HG02642 (cell line): ENCODE measurements around the gene FCHSD2.
"Not testable (repeated sequence)": the region's sequence is repeated elsewhere in the genome, so short reads cannot be mapped to it uniquely, and the experiment has no call there.

ENCODE experiments used
- ATAC-seq: cut with Tn5 transposase; IDR thresholded peaks from one replicate; pipeline ENCODE4 v1.9.1; 2021; ENCODE audit warnings: mild to moderate bottlenecking; ENCODE audit not compliant: unreplicated experiment, poor library complexity

The FCHSD2 gene

GRCh38 chr11:72981080-72981479 is 161.0 kb downstream of the FCHSD2 start:
- no peak for ATAC-seq

GRCh38 chr11:72977782-72978181 is 164.3 kb downstream of the FCHSD2 start:
- not testable (repeated sequence) for ATAC-seq

GRCh38 chr11:72976522-72976892 is 165.6 kb downstream of the FCHSD2 start:
- ATAC-seq = not testable (repeated sequence)

GRCh38 chr11:72975778-72976521 is 166.2 kb downstream of the FCHSD2 start:
- ATAC-seq = no peak

GRCh38 chr11:72974487-72975205 is 167.5 kb downstream of the FCHSD2 start:
- no peak for ATAC-seq

- ATAC-seq = no peak
These were observed 169.5 kb downstream of the FCHSD2 start for GRCh38 chr11:72972496-72973128.

GRCh38 chr11:72971192-72971967 is 170.7 kb downstream of the FCHSD2 start:
- no peak for ATAC-seq

GRCh38 chr11:72970557-72971118 is 171.5 kb downstream of the FCHSD2 start:
- ATAC-seq = no peak

- peak; percentile 65 for ATAC-seq
These were observed 172.2 kb downstream of the FCHSD2 start for GRCh38 chr11:72969894-72970335.

GRCh38 chr11:72968390-72968789 is 173.7 kb downstream of the FCHSD2 start:
- ATAC-seq = no peak

GRCh38 chr11:72965672-72966071 is 176.4 kb downstream of the FCHSD2 start:
- no peak for ATAC-seq

- no peak for ATAC-seq
These were observed 179.4 kb downstream of the FCHSD2 start for GRCh38 chr11:72962717-72963116.

GRCh38 chr11:72962084-72962483 is 180.0 kb downstream of the FCHSD2 start:
- ATAC-seq = no peak

- ATAC-seq = no peak
These were observed 182.0 kb downstream of the FCHSD2 start for GRCh38 chr11:72959998-72960731.

- ATAC-seq = no peak
These were observed 183.3 kb downstream of the FCHSD2 start for GRCh38 chr11:72958791-72959190.

- ATAC-seq = no peak
These were observed 186.7 kb downstream of the FCHSD2 start for GRCh38 chr11:72955466-72955865.

- no peak for ATAC-seq
These were observed 187.3 kb downstream of the FCHSD2 start for GRCh38 chr11:72954860-72955259.

GRCh38 chr11:72953637-72954036 is 188.5 kb downstream of the FCHSD2 start:
- no peak for ATAC-seq

- ATAC-seq = peak; percentile 54
These were observed 190.2 kb downstream of the FCHSD2 start for GRCh38 chr11:72951888-72952287.

- no peak for ATAC-seq
These were observed 190.9 kb downstream of the FCHSD2 start for GRCh38 chr11:72951193-72951592.
